ENCODE data around the gene ADGRG3. TPM values are rescaled to one million over a fixed set of nuclear protein-coding genes. Genes with fewer than 3 reads are reported as not detected.

ADGRG3 gene
- total and polyA plus RNA-seq, 2 of the 13 experiments (the other 11 are each of a cell fraction or from before 2014, with no cell fraction given), result 2.7 to 11.8 TPM

GRCh38 chr16:57704011-57704904 lies 36.2 kb downstream of the ADGRG3 start (continued):
- TF ChIP-seq ZNF577 (CRISPR knock-in tag; IDR thresholded peaks at IDR 0.05; ENCODE audit: borderline replicate concordance, low read depth), result no peak
- TF ChIP-seq POLR2A (IDR thresholded peaks at IDR 0.05; ENCODE audit: insufficient read depth in 1 of 2, low read depth in 2 of 2, low read length in 2 of 2), result peak; percentile 52 to 65; a peak in 3 of 4 replicates
- peak; percentile 67; the same call in 1 of the 2 replicates for TF ChIP-seq ZSCAN30 (CRISPR knock-in tag; IDR thresholded peaks at IDR 0.05)
- no peak; the same call in 1 of the 2 replicates for TF ChIP-seq HOXA3 (CRISPR knock-in tag; IDR thresholded peaks at IDR 0.05)
- peak; percentile 46; the same call in 1 of the 2 replicates for TF ChIP-seq NAIF1 (CRISPR knock-in tag; IDR thresholded peaks at IDR 0.05; ENCODE audit: borderline replicate concordance)
- TF ChIP-seq TFAP4 (IDR thresholded peaks at IDR 0.05; ENCODE audit: borderline replicate concordance, low read depth), result peak; percentile 63; the same call in 1 of the 2 replicates
- no peak; the same call in 1 of the 2 replicates for TF ChIP-seq ZNF776 (CRISPR knock-in tag; IDR thresholded peaks at IDR 0.05)
- TF ChIP-seq ZNF337 (CRISPR knock-in tag; IDR thresholded peaks at IDR 0.05; ENCODE audit: borderline replicate concordance, low read depth), result peak; percentile 83; the same call in 1 of the 2 replicates
- TF ChIP-seq KDM4B (CRISPR knock-in tag; IDR thresholded peaks at IDR 0.05), result peak; percentile 17; the same call in 1 of the 2 replicates
- TF ChIP-seq RXRB (CRISPR knock-in tag; IDR thresholded peaks at IDR 0.05; ENCODE audit: borderline replicate concordance), result peak; percentile 18; the same call in 1 of the 2 replicates
- TF ChIP-seq ZNF619 (CRISPR knock-in tag; IDR thresholded peaks at IDR 0.05), result 0 out of 2 replicates have a peak, but pooled peaks have one; percentile 78
- TF ChIP-seq FOXP1 (IDR thresholded peaks at IDR 0.05), result no peak
- TF ChIP-seq FOXP1 (CRISPR knock-in tag; IDR thresholded peaks at IDR 0.05), result peak; percentile 79; the same call in 1 of the 2 replicates
- TF ChIP-seq ISL2 (CRISPR knock-in tag; IDR thresholded peaks at IDR 0.05), result 0 out of 2 replicates have a peak, but pooled peaks have one; percentile 29
- TF ChIP-seq ZFY (CRISPR knock-in tag; IDR thresholded peaks at IDR 0.05), result peak; percentile 68
- TF ChIP-seq MAX (IDR thresholded peaks at IDR 0.05), result peak; percentile 28; the same call in 1 of the 2 replicates
- TF ChIP-seq ZBTB7A (CRISPR knock-in tag; IDR thresholded peaks at IDR 0.05), result 0 out of 2 replicates have a peak, but pooled peaks have one; percentile 12
- TF ChIP-seq IKZF5 (CRISPR knock-in tag; IDR thresholded peaks at IDR 0.05), result peak; percentile 37; the same call in 1 of the 2 replicates
- peak; percentile 55 for TF ChIP-seq CEBPG (CRISPR knock-in tag; IDR thresholded peaks at IDR 0.05)
- TF ChIP-seq NFIC (IDR thresholded peaks at IDR 0.05; ENCODE audit: low read length), result peak; percentile 26; the same call in 1 of the 2 replicates
- TF ChIP-seq ZNF121 (CRISPR knock-in tag; IDR thresholded peaks at IDR 0.05), result 0 out of 2 replicates have a peak, but pooled peaks have one; percentile 20
- TF ChIP-seq FOXK1 (CRISPR knock-in tag; IDR thresholded peaks at IDR 0.05; ENCODE audit: borderline replicate concordance, low read depth), result peak; percentile 43; the same call in 1 of the 2 replicates
- peak; percentile 55; the same call in 1 of the 2 replicates for TF ChIP-seq FOXC1 (CRISPR knock-in tag; IDR thresholded peaks at IDR 0.05; ENCODE audit: borderline replicate concordance)
- TF ChIP-seq RXRA (CRISPR knock-in tag; IDR thresholded peaks at IDR 0.05), result no peak
- no peak for TF ChIP-seq ZNF205 (CRISPR knock-in tag; IDR thresholded peaks at IDR 0.05)
- TF ChIP-seq FOXJ3 (CRISPR knock-in tag; IDR thresholded peaks at IDR 0.05; ENCODE audit: borderline replicate concordance), result peak; percentile 45; the same call in 1 of the 2 replicates
- TF ChIP-seq ZIK1 (CRISPR knock-in tag; IDR thresholded peaks at IDR 0.05; ENCODE audit: borderline replicate concordance, low read depth), result no peak
- TF ChIP-seq ZBTB7B (CRISPR knock-in tag; IDR thresholded peaks at IDR 0.05), result peak; percentile 45; the same call in 1 of the 2 replicates
- peak; percentile 73; the same call in 1 of the 2 replicates for TF ChIP-seq ZBTB8A (CRISPR knock-in tag; IDR thresholded peaks at IDR 0.05; ENCODE audit: borderline replicate concordance, low read depth)

Measured in HepG2 (cell line).